Ovary (tissue), 9 donors: Measurements from ENCODE around the gene LILRB1. TPM values are rescaled to one million over a fixed set of nuclear protein-coding genes. Genes with fewer than 3 reads are reported as not detected.
A peak's percentile ranks its signal among the peaks of the same experiment; 100 is the strongest.
"Not testable (repeated sequence)": the region's sequence is repeated elsewhere in the genome, so short reads cannot be mapped to it uniquely, and the experiment has no call there.

Source experiments
- DNase-seq, 5 donors: peaks; one replicate each; pipeline ENCODE4 v3.0.0-alpha.2; 2019 to 2020
- H3K27ac ChIP-seq, 2 donors: fragments of 200-600 bp; one replicate each; pipeline versions ENCODE4 v1.5.1 to v1.8.0; 2019 to 2022
- H3K27me3 ChIP-seq: fragments of 200-600 bp; one replicate; pipeline ENCODE4 v1.8.0; 2022
- H3K36me3 ChIP-seq: fragments of 200-600 bp; sonication (generic); one replicate; pipeline ENCODE4 v1.5.1; 2019
- H3K4me1 ChIP-seq: one replicate; pipeline ENCODE4 v1.8.1; 2013; ENCODE audit warnings: mild to moderate bottlenecking, moderate library complexity; ENCODE audit not compliant: insufficient read depth
- H3K4me3 ChIP-seq: fragments of 200-600 bp; sonication (generic); one replicate; pipeline ENCODE4 v1.5.1; 2017
- H3K9me3 ChIP-seq, 2 donors: fragments of 200-600 bp in 1 of 2; sonication (generic) in 1 of 2; one replicate each; pipeline versions ENCODE4 v1.5.1 to v1.8.1; 2013 to 2019; ENCODE audit warnings: mild to moderate bottlenecking in 1 of 2, moderate library complexity in 1 of 2
- CTCF ChIP-seq, 3 donors: fragments of 450-650 bp in 2 of 3; fragments of 200-600 bp in 1 of 3; IDR thresholded peaks; one replicate each; pipeline versions ENCODE4 v1.5.1 to v1.8.0; 2016 to 2022; ENCODE audit warnings: antibody characterized with exemption in 3 of 3, mild to moderate bottlenecking in 1 of 3
- EP300 ChIP-seq: sonication (generic); formaldehyde crosslinking; IDR thresholded peaks from one replicate; pipeline ENCODE4 v1.6.1; 2017; ENCODE audit warnings: antibody characterized with exemption
- POLR2A ChIP-seq: fragments of 450-650 bp; IDR thresholded peaks from one replicate; pipeline ENCODE4 v1.6.1; 2017; ENCODE audit warnings: antibody characterized with exemption, mild to moderate bottlenecking, moderate library complexity
- WGBS, 3 donors: extraction: QIAGEN DNeasy Blood & Tissue Kit in 1 of 3; methylation state at CpG; one replicate each; pipeline versions ENCODE4 v1.1.5 to v1.1.7; 2013 to 2017; 5-methylcytosine and 5-hydroxymethylcytosine counted together
- intact Hi-C, 4 donors: fragments of 100-400 bp; cut with DNase I; formaldehyde crosslinking; loops; one replicate each; pipeline versions ENCODE4 v1.11.0 to v1.15.1; 2022 to 2023
- polyA plus RNA-seq, 2 donors: library from polyadenylated mRNA; stranded (reverse); fragments of 200-250 nt in 1 of 2; fragments of 350-450 nt in 1 of 2; fragmentation: Illumina TruSeq in 1 of 2; extraction: RNeasy Lipid Tissue Mini Kit (QIAGEN cat#74804) in 1 of 2; gene quantifications; one replicate each; pipeline ENCODE4 v1.2.3, GENCODE V29; 2013 to 2014
- total RNA-seq, 7 donors: library from RNA; depleted of rRNA in 2 of 7; stranded (reverse); fragments of >200 nt in 2 of 7; fragmentation: NEBNext Ultra II Directional in 3 of 7; extraction: Animal tissue kit (Norgen Biotek cat#: 25700) in 3 of 7; gene quantifications; one replicate each; pipeline versions ENCODE4 v1.1.0 to v1.2.4, GENCODE V29; 2016 to 2023
- donor health status: DM: no; HTN: no; CAD: no; lungs with moderate emphysema.
- donor health status: DM: no; HTN: no; CAD: no.
- donor health status: Bipolar disorder and iron deficiency.
- donor health status: DM: yes; HTN: yes; CAD: no.
- donor health status: DM: no; HTN: no; CAD: no.
- donor health status: DM: yes; HTN: yes; CAD: no.

Gene LILRB1
- total and polyA plus RNA-seq, 9 donors: 0.60 to 12.1 (median 1.6) TPM

GRCh38 chr19:54670576-54671357 lies 40.5 kb downstream of the LILRB1 start:
- intact Hi-C loops: no loop called here
- no peak for DNase-seq
- H3K4me3 ChIP-seq: no peak overlapping the region
- no peaks in the 10 kb centered on the region for H3K27me3 ChIP-seq
- H3K27ac ChIP-seq: no peak overlapping the region
- 55 to 58% (median 56%) methylated on average over 3 of the region's 3 CpGs for WGBS, 3 donors
- TF ChIP-seq EP300 (no peak), POLR2A (no peak), CTCF (IDR thresholded peaks at IDR 0.05) (no peak)
- H3K9me3 ChIP-seq: no peaks in the 10 kb centered on the region
- no peaks in the 10 kb centered on the region for H3K36me3 ChIP-seq
- no peaks in the 10 kb centered on the region for H3K4me1 ChIP-seq

GRCh38 chr19:54673222-54673621 lies 42.9 kb downstream of the LILRB1 start:
- Histone ChIP-seq H3K36me3 (no peaks in the 10 kb centered on the region), H3K4me3 (no peak overlapping the region), H3K4me1 (no peaks in the 10 kb centered on the region), H3K27me3 (no peaks in the 10 kb centered on the region), H3K9me3 (no peaks in the 10 kb centered on the region), H3K27ac (no peak overlapping the region)
- TF ChIP-seq CTCF (IDR thresholded peaks at IDR 0.05): no peak
- no peak for TF ChIP-seq POLR2A
- no peak for TF ChIP-seq EP300
- DNase-seq: no peak
- 73 to 93% (median 80%) methylated on average over 1 of the region's 1 CpG for WGBS, 3 donors
- intact Hi-C loops: no loop called here

GRCh38 chr19:54674021-54674617 lies 43.8 kb downstream of the LILRB1 start:
- WGBS, 3 donors: 28 to 34% (median 32%) methylated on average over 2 of the region's 2 CpGs
- Histone ChIP-seq H3K27ac (no peak overlapping the region), H3K4me1 (no peaks in the 10 kb centered on the region), H3K36me3 (no peaks in the 10 kb centered on the region), H3K9me3 (no peaks in the 10 kb centered on the region), H3K27me3 (no peaks in the 10 kb centered on the region), H3K4me3 (no peak overlapping the region)
- intact Hi-C loops: no loop called here
- DNase-seq: no peak
- no peak for TF ChIP-seq EP300
- TF ChIP-seq POLR2A: no peak
- no peak for TF ChIP-seq CTCF (IDR thresholded peaks at IDR 0.05)

GRCh38 chr19:54676210-54676834 lies 46.0 kb downstream of the LILRB1 start:
- H3K4me1 ChIP-seq, H3K9me3 ChIP-seq, H3K27me3 ChIP-seq, DNase-seq, H3K36me3 ChIP-seq, H3K27ac ChIP-seq, intact Hi-C loops, H3K4me3 ChIP-seq: not testable (repeated sequence)
- TF ChIP-seq CTCF (IDR thresholded peaks at IDR 0.05): peak in 2 of 3 donors; percentile 14 to 26
- 23 to 30% (median 26%) methylated on average over 10 of the region's 10 CpGs for WGBS, 3 donors
